Measurements from ENCODE around the gene PTGES3L. TPM values are rescaled to one million over a fixed set of nuclear protein-coding genes. Genes with fewer than 3 reads are reported as not detected.
A peak's percentile ranks its signal among the peaks of the same experiment; 100 is the strongest.

The PTGES3L gene
- total and polyA plus RNA-seq, 2 of the 13 experiments (the other 11 are each of a cell fraction or from before 2014, with no cell fraction given) = 1.2 to 2.9 TPM

GRCh38 chr17:43010667-43011308 lies 30.9 kb upstream of the PTGES3L start (continued):
- TF ChIP-seq ARID4A (CRISPR knock-in tag; IDR thresholded peaks at IDR 0.05; ENCODE audit: borderline replicate concordance) = peak; percentile 66; the same call in 1 of the 2 replicates
- no peak for TF ChIP-seq ZNF790 (CRISPR knock-in tag; IDR thresholded peaks at IDR 0.05; ENCODE audit: borderline replicate concordance)
- TF ChIP-seq MLXIP (CRISPR knock-in tag; IDR thresholded peaks at IDR 0.05; ENCODE audit: borderline replicate concordance) = no peak
- TF ChIP-seq SMARCE1 (IDR thresholded peaks at IDR 0.05; ENCODE audit: borderline replicate concordance) = no peak
- no peak for TF ChIP-seq TSC22D2 (CRISPR knock-in tag; IDR thresholded peaks at IDR 0.05; ENCODE audit: borderline replicate concordance)
- TF ChIP-seq TCF12 (IDR thresholded peaks at IDR 0.05) = no peak
- no peak for TF ChIP-seq TCF12 (CRISPR knock-in tag; IDR thresholded peaks at IDR 0.05)
- TF ChIP-seq ZZZ3 (CRISPR knock-in tag; IDR thresholded peaks at IDR 0.05; ENCODE audit: borderline replicate concordance) = no peak
- TF ChIP-seq RFX5 (IDR thresholded peaks at IDR 0.05; ENCODE audit: low read depth, low read length) = no peak
- no peak for TF ChIP-seq CHD2 (IDR thresholded peaks at IDR 0.05; ENCODE audit: low read depth, low read length)
- peak; percentile 82 for TF ChIP-seq PATZ1 (CRISPR knock-in tag; IDR thresholded peaks at IDR 0.05)
- TF ChIP-seq NR2F6 (IDR thresholded peaks at IDR 0.05) = peak; percentile 80
- TF ChIP-seq NR2F6 (CRISPR knock-in tag; IDR thresholded peaks at IDR 0.05) = peak; percentile 90; the same call in 1 of the 2 replicates
- TF ChIP-seq ZNF501 (CRISPR knock-in tag; IDR thresholded peaks at IDR 0.05) = no peak
- no peak for TF ChIP-seq STAG1 (CRISPR knock-in tag; IDR thresholded peaks at IDR 0.05)
- no peak for TF ChIP-seq EEA1 (CRISPR knock-in tag; IDR thresholded peaks at IDR 0.05; ENCODE audit: borderline replicate concordance)
- no peak for TF ChIP-seq ZNF616 (CRISPR knock-in tag; IDR thresholded peaks at IDR 0.05; ENCODE audit: low read depth)
- TF ChIP-seq ZNF567 (CRISPR knock-in tag; IDR thresholded peaks at IDR 0.05; ENCODE audit: borderline replicate concordance) = no peak
- TF ChIP-seq ZNF589 (CRISPR knock-in tag; conservative IDR thresholded peaks at IDR 0.05) = 0 out of 2 replicates have a peak, but pooled peaks have one; percentile 44
- no peak for TF ChIP-seq RBM22 (optimal IDR thresholded peaks at IDR 0.05; ENCODE audit: low read length)
- TF ChIP-seq ZNF264 (CRISPR knock-in tag; IDR thresholded peaks at IDR 0.05) = no peak
- TF ChIP-seq BCL6 (CRISPR knock-in tag; IDR thresholded peaks at IDR 0.05) = peak; percentile 79
- TF ChIP-seq HNRNPLL (IDR thresholded peaks at IDR 0.05; ENCODE audit: low read depth, low read length, poor library complexity, severe bottlenecking) = no peak

All from HepG2 (cell line).